H9 (cell line): ENCODE measurements around the gene DCDC1. TPM values are rescaled to one million over a fixed set of nuclear protein-coding genes. Genes with fewer than 3 reads are reported as not detected.

ENCODE experiments used
- DNase-seq: peaks from one replicate; pipeline ENCODE4 v3.0.0-alpha.2; 2017
- H2AFZ ChIP-seq: one replicate; pipeline ENCODE4 v1.6.1; 2013; ENCODE audit warnings: mild to moderate bottlenecking, low read length, control low read depth, moderate library complexity
- H2AK5ac ChIP-seq: 2 replicates; pipeline ENCODE4 v1.6.1; 2013; ENCODE audit warnings: low read length, control low read depth, mixed read lengths; ENCODE audit not compliant: insufficient read length
- H2BK120ac ChIP-seq: one replicate; pipeline ENCODE4 v1.6.1; 2013; ENCODE audit warnings: low read depth, mild to moderate bottlenecking, low read length, control low read depth, inconsistent platforms; ENCODE audit not compliant: poor library complexity, severe bottlenecking
- H2BK12ac ChIP-seq: 2 replicates; pipeline ENCODE4 v1.6.1; 2013; ENCODE audit warnings: low read length, control low read depth, mixed read lengths, low read depth; ENCODE audit not compliant: insufficient read length
- H2BK15ac ChIP-seq: 2 replicates; pipeline ENCODE4 v1.6.1; 2013; ENCODE audit warnings: low read depth, low read length, control low read depth
- H2BK20ac ChIP-seq: one replicate; pipeline ENCODE4 v1.6.1; 2013; ENCODE audit warnings: low read depth, mild to moderate bottlenecking, low read length, control low read depth, inconsistent platforms; ENCODE audit not compliant: poor library complexity, severe bottlenecking
- H2BK5ac ChIP-seq: 2 replicates; pipeline ENCODE4 v1.6.1; 2013; ENCODE audit warnings: low read length, control low read depth, mixed read lengths; ENCODE audit not compliant: insufficient read length
- H3K14ac ChIP-seq: 2 replicates; pipeline ENCODE4 v1.6.1; 2013; ENCODE audit warnings: low read length, control low read depth; ENCODE audit not compliant: insufficient read depth
- H3K18ac ChIP-seq: 2 replicates; pipeline ENCODE4 v1.6.1; 2013; ENCODE audit warnings: low read depth, mild to moderate bottlenecking, mixed read lengths, low read length, control low read depth; ENCODE audit not compliant: insufficient read length
- H3K23ac ChIP-seq: 2 replicates; pipeline ENCODE4 v1.6.1; 2013; ENCODE audit warnings: low read length, control low read depth, mixed read lengths, low read depth; ENCODE audit not compliant: insufficient read length
- H3K23me2 ChIP-seq: 2 replicates; pipeline ENCODE4 v1.6.1; 2013; ENCODE audit warnings: low read depth, mild to moderate bottlenecking, mixed read lengths, low read length, control low read depth; ENCODE audit not compliant: insufficient read length, poor library complexity, severe bottlenecking
- H3K27ac ChIP-seq: 2 replicates; pipeline ENCODE4 v1.5.1; 2013; ENCODE audit warnings: low read length, control low read depth, mixed read lengths, low read depth; ENCODE audit not compliant: insufficient read length
- H3K27me3 ChIP-seq: 2 replicates; pipeline ENCODE4 v1.6.1; 2013; ENCODE audit warnings: low read length, control low read depth, inconsistent platforms; ENCODE audit not compliant: insufficient read depth
- H3K4ac ChIP-seq: 2 replicates; pipeline ENCODE4 v1.6.1; 2013; ENCODE audit warnings: low read depth, mild to moderate bottlenecking, control low read depth, inconsistent platforms, low read length, moderate library complexity
- H3K4me1 ChIP-seq: 2 replicates; pipeline ENCODE4 v1.6.1; 2013; ENCODE audit warnings: low read length, control low read depth, inconsistent platforms; ENCODE audit not compliant: insufficient read depth
- H3K4me2 ChIP-seq: 2 replicates; pipeline ENCODE4 v1.6.1; 2013; ENCODE audit warnings: low read length, control low read depth, mixed read lengths; ENCODE audit not compliant: insufficient read length, insufficient read depth
- H3K56ac ChIP-seq: 2 replicates; pipeline ENCODE4 v1.6.1; 2013; ENCODE audit warnings: low read depth, mild to moderate bottlenecking, mixed read lengths, low read length, control low read depth; ENCODE audit not compliant: insufficient read length
- H3K79me1 ChIP-seq: 2 replicates; pipeline ENCODE4 v1.6.1; 2013; ENCODE audit warnings: low read depth, mild to moderate bottlenecking, moderate library complexity, low read length, control low read depth, inconsistent platforms; ENCODE audit not compliant: insufficient read depth, poor library complexity, severe bottlenecking
- H3K79me2 ChIP-seq: 2 replicates; pipeline ENCODE4 v1.6.1; 2013; ENCODE audit warnings: low read length, control low read depth, inconsistent platforms; ENCODE audit not compliant: insufficient read depth
- H3K9ac ChIP-seq: 2 replicates; pipeline ENCODE4 v1.6.1; 2013; ENCODE audit warnings: low read length, control low read depth, mixed read lengths; ENCODE audit not compliant: insufficient read length; ENCODE audit errors: extremely low read depth
- H3K9me3 ChIP-seq: one replicate; pipeline ENCODE4 v1.6.1; 2013; ENCODE audit warnings: low read depth, low read length, inconsistent platforms; ENCODE audit not compliant: control insufficient read depth
- H3T11ph ChIP-seq: one replicate; pipeline ENCODE4 v1.6.1; 2013; ENCODE audit warnings: mild to moderate bottlenecking, low read length, control low read depth, inconsistent platforms
- H4K20me1 ChIP-seq: one replicate; pipeline ENCODE4 v1.6.1; 2013; ENCODE audit not compliant: control insufficient read depth, insufficient read length, insufficient read depth
- H4K5ac ChIP-seq: 2 replicates; pipeline ENCODE4 v1.6.1; 2013; ENCODE audit warnings: low read depth, mild to moderate bottlenecking, mixed read lengths, low read length, control low read depth; ENCODE audit not compliant: insufficient read length
- H4K8ac ChIP-seq: replicated peaks from 2 replicates; pipeline ENCODE4 v1.6.1; 2013; ENCODE audit warnings: low read length, control low read depth, mixed read lengths, low read depth; ENCODE audit not compliant: insufficient read length
- H4K91ac ChIP-seq: 2 replicates; pipeline ENCODE4 v1.6.1; 2013; ENCODE audit warnings: low read depth, mild to moderate bottlenecking, moderate library complexity, mixed read lengths, low read length, control low read depth; ENCODE audit not compliant: insufficient read length
- H3K27ac Mint-ChIP-seq, 3 experiments: 2 replicates in 2 of 3; 3 replicates in 1 of 3; pipeline ENCODE4 v1.8.0; 2020 to 2021; ENCODE audit warnings: mixed read lengths in 3 of 3, mild to moderate bottlenecking in 1 of 3, moderate library complexity in 1 of 3
- H3K27me3 Mint-ChIP-seq: 2 replicates; pipeline ENCODE4 v1.8.0; 2021; ENCODE audit warnings: low read depth, mild to moderate bottlenecking, moderate library complexity, mixed read lengths
- H3K36me3 Mint-ChIP-seq, 3 experiments: 2 replicates in 2 of 3; 3 replicates in 1 of 3; pipeline ENCODE4 v1.8.0; 2020 to 2021; ENCODE audit warnings: low read depth in 3 of 3, mixed read lengths in 3 of 3; ENCODE audit not compliant: insufficient read depth in 1 of 3
- H3K4me1 Mint-ChIP-seq, 2 experiments: 2 replicates each; pipeline ENCODE4 v1.8.0; 2020; ENCODE audit warnings: mixed read lengths in 2 of 2
- H3K4me3 Mint-ChIP-seq, 2 experiments: 2 replicates in 1 of 2; 3 replicates in 1 of 2; pipeline ENCODE4 v1.8.0; 2020 to 2021; ENCODE audit warnings: mild to moderate bottlenecking in 2 of 2, mixed read lengths in 2 of 2, moderate library complexity in 1 of 2
- H3K9me3 Mint-ChIP-seq, 2 experiments: 2 replicates in 1 of 2; 3 replicates in 1 of 2; pipeline ENCODE4 v1.8.0; 2020; ENCODE audit warnings: mild to moderate bottlenecking in 2 of 2, mixed read lengths in 2 of 2, moderate library complexity in 1 of 2
- CTCF ChIP-seq: fragments of 200-600 bp; sonication (generic); conservative IDR thresholded peaks from 3 replicates; pipeline ENCODE4 v1.8.0; 2021; ENCODE audit warnings: antibody characterized with exemption, mild to moderate bottlenecking
- WGBS: extraction: QIAGEN DNeasy Blood & Tissue Kit; methylation state at CpG from one replicate; pipeline ENCODE4 v1.1.7; 2013; ENCODE audit warnings: missing lambda C conversion rate, low lambda C conversion rate, mixed read lengths; ENCODE audit not compliant: insufficient read length; ENCODE audit errors: extremely low coverage; 5-methylcytosine and 5-hydroxymethylcytosine counted together
- total RNA-seq: library from RNA; stranded (reverse); gene quantifications from 2 replicates; pipeline ENCODE4 v1.2.1, GENCODE V29; 2021

The DCDC1 gene
- total RNA-seq, 1 experiment from 2014 or later: 0.09 TPM

GRCh38 chr11:31069447-31070205 is 299.9 kb downstream of the DCDC1 start:
- H3K9me3 Mint-ChIP-seq: no peaks in the 10 kb centered on the region
- no peak overlapping the region for H4K91ac ChIP-seq
- no peak overlapping the region for H4K5ac ChIP-seq
- no peaks in the 10 kb centered on the region for H3K27me3 ChIP-seq
- no peak overlapping the region for H3T11ph ChIP-seq
- H3K27ac ChIP-seq: no peak overlapping the region
- H3K4me1 Mint-ChIP-seq: no peaks in the 10 kb centered on the region
- H3K27ac Mint-ChIP-seq: no peak overlapping the region
- no peak overlapping the region for H2BK20ac ChIP-seq
- H3K14ac ChIP-seq: no peak overlapping the region
- H4K8ac ChIP-seq: no peak overlapping the region
- whole genome bisulfite sequencing: no CpG with 5 or more reads among the region's 1 CpG
- no peaks in the 10 kb centered on the region for H3K4me1 ChIP-seq
- no peaks in the 10 kb centered on the region for H3K79me1 ChIP-seq
- H2AK5ac ChIP-seq: no peak overlapping the region
- H2AFZ ChIP-seq: no peak overlapping the region
- no peak overlapping the region for H3K4ac ChIP-seq
- H3K4me2 ChIP-seq: no peak overlapping the region
- no peak for DNase-seq
- no peak overlapping the region for H3K23ac ChIP-seq
- H3K27me3 Mint-ChIP-seq: no peaks in the 10 kb centered on the region
- no peaks in the 10 kb centered on the region for H3K23me2 ChIP-seq
- H3K79me2 ChIP-seq: no peaks in the 10 kb centered on the region
- no peak overlapping the region for H3K18ac ChIP-seq
- H3K56ac ChIP-seq: no peak overlapping the region
- H3K4me3 Mint-ChIP-seq: no peak overlapping the region
- H3K36me3 Mint-ChIP-seq: no peaks in the 10 kb centered on the region
- no peak overlapping the region for H2BK15ac ChIP-seq
- no peak for TF ChIP-seq CTCF
- no peak overlapping the region for H3K9ac ChIP-seq
- H2BK120ac ChIP-seq: no peak overlapping the region
- no peak overlapping the region for H2BK12ac ChIP-seq
- no peaks in the 10 kb centered on the region for H3K9me3 ChIP-seq
- H4K20me1 ChIP-seq: no peaks in the 10 kb centered on the region
- no peak overlapping the region for H2BK5ac ChIP-seq
